NCI-H345 (cell line): ENCODE measurements around the gene NRSN2.
"Not testable (repeated sequence)": the region's sequence is repeated elsewhere in the genome, so short reads cannot be mapped to it uniquely, and the experiment has no call there.

Source experiments
- DNase-seq: peaks from one replicate; lab custom pipeline; 2025; lab: John Stamatoyannopoulos, UW

NRSN2 gene

GRCh38 chr20:354298-354977 is 7.5 kb downstream of the NRSN2 start:
- peak; percentile 88 for DNase-seq

DNA sequence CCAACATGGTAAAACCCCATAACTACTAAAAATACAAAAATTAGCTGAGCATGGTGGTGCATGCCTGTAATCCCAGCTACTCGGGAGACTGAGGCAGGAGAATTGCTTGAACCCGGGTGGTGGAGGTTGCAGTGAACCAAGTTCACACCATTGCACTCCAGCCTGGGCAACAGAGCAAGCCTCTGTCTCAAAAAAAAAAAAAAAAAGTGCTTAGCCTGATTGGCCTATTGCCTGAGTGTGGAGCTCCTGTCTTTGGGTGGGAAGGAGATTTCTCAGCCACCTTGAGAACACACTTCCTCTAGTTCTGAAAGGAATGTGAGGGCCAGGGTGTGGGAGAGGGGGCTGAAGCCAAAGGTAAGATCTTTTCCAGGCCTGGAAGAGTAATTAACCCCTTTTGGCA is 9.2 kb downstream of the NRSN2 start:
- not testable (repeated sequence) for DNase-seq

DNA sequence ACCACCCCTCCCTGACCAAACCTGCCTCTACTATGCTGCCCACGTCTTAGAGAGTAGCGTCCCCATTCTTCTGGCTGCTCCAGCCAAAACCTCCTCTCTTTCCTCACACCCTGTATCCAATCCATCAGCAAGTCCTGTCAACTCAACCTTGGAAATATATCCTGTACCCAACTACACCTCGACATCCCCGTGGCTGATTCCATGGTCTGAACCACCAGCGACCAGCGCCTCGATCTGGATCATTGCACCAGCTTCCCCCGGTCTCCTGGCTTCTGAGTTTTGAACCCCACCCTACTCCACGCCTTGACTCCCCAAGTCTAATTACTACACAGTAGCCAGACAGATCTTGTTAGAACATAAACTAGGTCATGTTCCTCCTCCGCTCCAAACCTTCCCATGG is 9.8 kb downstream of the NRSN2 start:
- DNase-seq: no peak

DNA sequence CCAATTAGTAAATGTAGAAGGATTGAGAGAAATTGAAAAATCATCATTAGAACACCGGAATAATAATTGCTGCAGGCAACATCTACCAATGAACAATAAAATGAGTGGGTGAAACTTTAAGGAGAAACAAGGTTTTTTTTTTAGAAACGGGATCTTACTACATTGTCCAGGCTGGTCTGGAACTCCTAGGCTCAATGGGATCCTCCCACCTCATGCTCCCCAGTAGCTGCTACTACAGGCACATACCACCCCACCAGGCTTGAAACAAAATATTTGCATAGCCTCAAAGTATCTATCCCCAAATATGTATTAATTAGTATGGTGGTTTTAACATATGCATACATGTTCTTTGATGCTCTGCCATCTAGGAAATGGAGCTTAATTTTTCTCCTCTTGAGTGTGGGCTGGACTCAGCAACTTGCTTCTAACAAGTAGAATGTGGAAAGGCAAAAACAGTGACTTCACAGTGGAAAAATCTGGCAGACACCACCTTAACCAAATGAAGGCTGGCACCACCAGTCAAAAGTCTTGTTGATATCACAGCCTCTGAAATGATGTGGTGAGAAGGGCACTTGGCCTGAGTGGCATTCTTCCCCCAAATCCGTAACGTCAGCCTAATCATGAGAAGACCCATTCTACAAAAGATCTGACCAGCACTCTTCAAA is 12.1 kb downstream of the NRSN2 start:
- no peak for DNase-seq

- DNase-seq: peak; percentile 63
These were observed 14.7 kb downstream of the NRSN2 start for GRCh38 chr20:361561-361960.

- DNase-seq: peak; percentile 95
These were observed 15.7 kb downstream of the NRSN2 start for GRCh38 chr20:362271-363254.

GRCh38 chr20:363319-364078 is 16.6 kb downstream of the NRSN2 start:
- no peak for DNase-seq

DNA sequence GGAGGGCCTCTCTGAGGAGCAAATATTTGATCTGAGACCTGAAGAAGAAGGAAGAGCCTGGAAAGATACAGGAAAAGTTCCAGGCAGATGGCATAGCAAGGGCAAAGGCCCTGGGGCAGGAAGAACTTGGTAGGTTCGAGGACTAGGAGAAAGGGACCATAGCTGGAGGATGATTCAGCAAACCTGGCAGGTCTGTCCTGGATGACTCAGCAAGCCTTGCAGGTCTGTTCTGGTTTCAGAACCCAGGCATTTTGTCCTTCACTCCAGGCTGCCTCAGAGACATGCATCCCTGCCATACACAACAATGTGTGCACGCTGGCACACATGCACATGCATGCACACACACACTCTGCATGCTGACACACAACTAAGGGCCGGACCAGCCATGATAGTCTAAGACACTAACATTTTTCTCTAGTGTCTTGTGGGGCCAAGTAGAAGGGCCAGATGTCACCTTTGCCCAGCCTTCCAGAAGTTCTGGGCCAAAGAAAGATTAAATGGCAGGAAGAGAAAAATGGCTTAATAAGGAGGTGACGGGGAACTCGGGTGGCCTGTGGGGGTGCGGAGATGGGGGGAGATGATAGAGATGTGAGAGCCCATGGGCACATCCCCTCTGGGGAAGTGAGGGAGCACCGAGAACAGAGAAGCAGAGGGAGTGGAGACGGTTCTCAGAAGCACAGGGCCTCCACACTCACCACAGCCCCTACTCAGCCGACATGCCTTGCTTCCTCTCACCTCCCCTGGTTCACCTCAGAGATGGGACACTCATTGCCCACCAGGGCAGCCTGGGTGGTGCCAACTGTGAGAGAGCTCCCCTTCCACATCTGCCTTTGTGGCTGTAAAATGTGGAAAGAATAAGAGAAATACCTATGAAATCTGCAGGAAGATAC is 18.2 kb downstream of the NRSN2 start:
- no peak for DNase-seq

DNA sequence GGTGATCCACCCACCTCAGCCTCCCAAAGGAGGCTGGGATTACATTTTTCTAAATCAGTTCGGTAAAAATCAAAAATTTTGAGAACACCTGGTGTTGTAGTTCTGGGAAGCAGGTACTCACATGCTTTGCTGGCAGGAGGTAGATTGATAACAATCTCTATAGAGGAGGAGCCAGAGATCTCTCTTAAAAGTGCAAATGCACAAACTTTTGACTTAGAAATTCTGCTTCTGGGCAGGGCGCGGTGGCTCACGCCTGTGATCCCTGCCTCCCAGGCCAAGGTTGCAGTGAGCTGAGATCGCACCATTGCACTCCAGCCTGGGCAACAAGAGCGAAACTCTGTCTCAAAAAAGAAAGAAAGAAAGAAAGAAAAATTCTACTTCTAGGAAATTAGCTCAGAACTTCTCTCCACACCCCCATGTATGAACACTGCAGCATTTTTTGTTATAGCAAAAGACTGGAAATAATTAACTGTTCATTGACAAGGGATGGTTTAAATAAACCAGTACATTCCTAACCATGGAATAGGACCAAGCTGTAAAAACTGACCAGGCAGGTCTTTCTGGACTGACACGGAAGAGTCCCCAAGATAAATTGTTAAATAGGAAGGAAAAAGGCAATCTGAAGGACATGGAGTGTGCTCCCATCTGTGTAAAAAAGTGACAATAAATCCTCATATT is 19.3 kb downstream of the NRSN2 start:
- DNase-seq: no peak

DNA sequence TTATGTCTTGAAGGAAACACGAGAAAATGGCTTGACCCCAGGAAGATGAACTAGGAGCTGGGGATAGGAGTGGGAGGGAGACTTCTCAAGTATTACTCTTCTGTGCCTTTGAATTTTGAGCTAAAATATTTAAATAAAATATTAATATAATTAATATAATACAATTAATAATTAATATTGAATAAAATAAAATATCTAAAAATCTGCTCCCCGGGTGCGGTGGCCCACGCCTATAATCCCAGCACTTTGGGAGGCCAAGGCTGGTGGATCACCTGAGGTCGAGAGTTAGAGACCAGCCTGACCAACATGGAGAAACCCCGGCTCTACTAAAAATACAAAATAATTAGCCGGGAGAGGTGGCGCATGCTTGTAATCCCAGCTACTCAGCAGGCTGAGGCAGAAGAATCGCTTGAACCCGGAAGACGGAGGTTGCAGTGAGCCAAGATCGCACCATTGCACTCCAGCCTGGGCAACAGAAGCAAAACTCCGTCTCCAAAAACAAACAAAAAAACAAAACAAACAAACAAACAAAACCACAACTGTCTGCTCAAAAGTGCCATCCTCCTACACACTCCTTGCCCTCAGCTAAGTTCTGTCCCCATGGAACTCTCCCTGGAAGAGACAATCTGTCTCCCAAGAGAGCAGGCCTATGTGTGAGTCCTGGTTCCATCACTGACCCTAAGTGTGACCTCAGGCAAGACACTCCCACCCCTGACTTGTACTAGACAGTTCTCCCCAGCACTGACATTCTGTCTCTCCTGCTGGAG is 20.0 kb downstream of the NRSN2 start:
- no peak for DNase-seq

DNA sequence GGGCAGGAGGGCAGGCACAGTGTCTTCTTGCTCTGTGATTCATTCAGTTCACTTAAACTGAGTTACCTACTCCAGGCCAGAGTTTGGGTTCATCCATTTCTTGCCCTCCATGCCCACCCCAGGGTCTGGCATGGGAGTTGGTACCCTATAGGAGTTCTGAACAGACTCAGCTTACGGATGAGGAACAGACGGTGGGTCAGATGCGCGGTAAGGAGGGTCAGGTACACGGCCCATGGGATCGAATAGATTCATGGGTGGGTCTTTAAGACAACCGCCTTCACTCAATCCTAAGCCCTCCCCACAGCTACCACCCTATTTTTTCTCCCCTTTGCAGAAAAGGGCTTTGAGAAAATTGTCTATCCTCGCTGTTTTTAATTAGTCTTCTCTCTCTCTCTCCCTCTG is 20.6 kb downstream of the NRSN2 start:
- DNase-seq: no peak

- DNase-seq: no peak
These were observed 22.0 kb downstream of the NRSN2 start for GRCh38 chr20:368915-369314.

DNA sequence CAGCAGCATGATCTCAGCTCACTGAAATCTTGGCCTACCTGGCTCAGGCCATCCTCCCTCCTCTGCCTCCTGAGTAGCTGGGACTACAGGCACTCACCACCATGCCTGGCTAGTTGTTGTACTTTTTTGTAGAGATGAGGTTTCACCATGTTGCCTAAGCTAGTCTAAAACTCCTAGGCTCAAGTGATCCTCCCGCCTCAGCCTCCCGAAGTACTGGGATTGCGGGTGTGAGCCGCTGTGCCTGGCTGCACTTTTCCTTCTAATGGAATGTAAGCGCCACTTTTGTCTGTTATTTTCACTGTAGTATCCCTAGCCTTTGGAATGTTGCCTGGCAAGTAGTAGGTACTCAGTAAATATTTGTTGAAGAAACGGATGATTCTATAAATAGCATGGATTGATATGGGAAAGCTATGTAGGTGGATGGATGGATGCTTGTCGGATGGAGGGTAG is 23.3 kb downstream of the NRSN2 start:
- peak; percentile 6 for DNase-seq

DNA sequence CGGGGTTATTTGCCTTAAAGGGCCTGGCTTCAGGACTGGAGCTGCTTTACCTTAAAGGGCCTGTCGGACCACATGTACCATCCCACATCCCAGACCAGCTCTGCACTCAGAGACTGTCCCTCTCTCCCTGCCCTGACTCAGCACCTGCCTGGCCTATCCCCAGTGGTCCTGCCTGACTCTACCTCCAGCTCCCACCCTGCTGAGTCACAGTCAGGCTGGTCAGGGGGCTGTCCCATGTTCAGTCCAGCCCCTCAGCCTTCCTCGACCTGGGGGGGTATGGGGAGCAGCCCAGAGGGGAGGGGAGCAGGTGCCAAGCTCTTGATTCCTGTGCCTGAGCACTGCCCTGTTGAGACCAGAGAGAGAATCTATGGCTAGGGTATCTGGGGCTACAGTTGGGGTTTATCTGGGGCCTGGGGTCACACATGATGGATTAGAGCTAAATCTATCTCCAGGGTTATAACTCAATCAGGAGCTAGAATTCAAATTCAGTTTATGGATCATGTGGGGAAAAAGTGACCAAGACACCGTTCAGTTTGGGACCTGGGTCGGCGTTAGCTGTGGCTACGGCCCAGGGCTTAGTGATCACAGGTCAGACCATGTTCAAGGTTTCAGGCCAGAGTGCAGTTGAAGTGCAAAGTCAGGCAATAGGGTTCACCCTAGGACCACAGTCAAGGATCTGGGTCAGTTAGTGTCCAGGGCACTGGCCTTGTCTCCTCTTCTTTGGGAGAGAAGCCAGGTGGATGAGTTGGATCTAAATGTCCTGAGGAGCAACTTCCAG is 24.3 kb downstream of the NRSN2 start:
- no peak for DNase-seq

- DNase-seq: no peak
These were observed 25.0 kb downstream of the NRSN2 start for GRCh38 chr20:371755-372542.

GRCh38 chr20:372543-373082 is 25.7 kb downstream of the NRSN2 start:
- DNase-seq: not testable (repeated sequence)

- DNase-seq: no peak
These were observed 26.4 kb downstream of the NRSN2 start for GRCh38 chr20:373171-373890.
